Measurements from ENCODE around the gene CHRNA1. TPM values are rescaled to one million over a fixed set of nuclear protein-coding genes. Genes with fewer than 3 reads are reported as not detected.

The CHRNA1 gene
- total RNA-seq, 1 experiment from 2014 or later = not detected

DNA sequence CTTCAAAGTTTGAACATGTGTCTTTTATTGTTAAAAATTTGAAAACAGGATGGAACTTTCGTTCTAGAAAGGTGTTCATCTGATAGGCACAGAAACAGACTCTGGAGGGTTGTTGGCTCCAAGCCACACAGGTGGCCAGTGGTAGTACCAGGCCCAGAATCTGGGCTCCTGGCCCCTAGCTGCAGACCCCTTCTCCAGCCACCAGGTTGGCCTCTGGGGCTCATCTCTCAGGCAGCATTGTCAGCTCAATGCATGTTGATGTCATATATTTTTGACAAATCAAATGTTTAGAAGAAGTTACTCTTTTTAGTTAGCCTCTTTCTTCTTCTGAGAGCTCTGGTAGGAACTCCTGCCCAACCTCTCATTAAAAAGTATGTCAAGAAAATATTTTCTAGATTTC is 34.5 kb upstream of the CHRNA1 start:
- ATAC-seq (no peak), DNase-seq (ENCODE audit: low read depth, low spot score) (no peak)
- no TSS peak for BruUV-seq (replicated peaks)
- no peak overlapping the region for H2AFZ ChIP-seq (ENCODE audit: low read depth, low read length, poor library complexity, severe bottlenecking)
- no peaks in the 10 kb centered on the region for H4K20me1 ChIP-seq (ENCODE audit: insufficient read depth)
- TF ChIP-seq SP1 (IDR thresholded peaks at IDR 0.05; ENCODE audit: low read depth) (no peak), FOSL1 (IDR thresholded peaks at IDR 0.05; ENCODE audit: low read depth) (no peak), ZFX (IDR thresholded peaks at IDR 0.05) (no peak), ZNF274 (IDR thresholded peaks at IDR 0.05; ENCODE audit: low read depth, low read length) (no peak), CBX3 (IDR thresholded peaks at IDR 0.05; ENCODE audit: low read depth) (no peak), TCF7L2 (IDR thresholded peaks at IDR 0.05; ENCODE audit: borderline replicate concordance, extremely low read depth, insufficient read depth, insufficient read length) (no peak), ELF1 (IDR thresholded peaks at IDR 0.05; ENCODE audit: borderline replicate concordance, low read depth) (no peak), POLR2AphosphoS5 (IDR thresholded peaks at IDR 0.05; ENCODE audit: low read depth, low read length) (no peak), JUND (IDR thresholded peaks at IDR 0.05) (no peak), YY1 (IDR thresholded peaks at IDR 0.05; ENCODE audit: extremely low read depth, insufficient replicate concordance, low read depth, low read length) (no peak), EGR1 (IDR thresholded peaks at IDR 0.05; ENCODE audit: low read depth) (no peak), RAD21 (IDR thresholded peaks at IDR 0.05; ENCODE audit: low read depth) (no peak), SRF (IDR thresholded peaks at IDR 0.05; ENCODE audit: low read depth) (no peak), POLR2A (IDR thresholded peaks at IDR 0.05; ENCODE audit: borderline replicate concordance, extremely low read depth, insufficient read depth, insufficient read length) (no peak), CEBPB (IDR thresholded peaks at IDR 0.05; ENCODE audit: low read depth) (no peak), EZH2 (IDR thresholded peaks at IDR 0.05) (no peak), SIN3A (IDR thresholded peaks at IDR 0.05; ENCODE audit: low read depth) (no peak)
- TF ChIP-seq, protein P1, sequence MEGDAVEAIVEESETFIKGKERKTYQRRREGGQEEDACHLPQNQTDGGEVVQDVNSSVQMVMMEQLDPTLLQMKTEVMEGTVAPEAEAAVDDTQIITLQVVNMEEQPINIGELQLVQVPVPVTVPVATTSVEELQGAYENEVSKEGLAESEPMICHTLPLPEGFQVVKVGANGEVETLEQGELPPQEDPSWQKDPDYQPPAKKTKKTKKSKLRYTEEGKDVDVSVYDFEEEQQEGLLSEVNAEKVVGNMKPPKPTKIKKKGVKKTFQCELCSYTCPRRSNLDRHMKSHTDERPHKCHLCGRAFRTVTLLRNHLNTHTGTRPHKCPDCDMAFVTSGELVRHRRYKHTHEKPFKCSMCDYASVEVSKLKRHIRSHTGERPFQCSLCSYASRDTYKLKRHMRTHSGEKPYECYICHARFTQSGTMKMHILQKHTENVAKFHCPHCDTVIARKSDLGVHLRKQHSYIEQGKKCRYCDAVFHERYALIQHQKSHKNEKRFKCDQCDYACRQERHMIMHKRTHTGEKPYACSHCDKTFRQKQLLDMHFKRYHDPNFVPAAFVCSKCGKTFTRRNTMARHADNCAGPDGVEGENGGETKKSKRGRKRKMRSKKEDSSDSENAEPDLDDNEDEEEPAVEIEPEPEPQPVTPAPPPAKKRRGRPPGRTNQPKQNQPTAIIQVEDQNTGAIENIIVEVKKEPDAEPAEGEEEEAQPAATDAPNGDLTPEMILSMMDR (IDR thresholded peaks at IDR 0.05 in 2 of 3, conservative IDR thresholded peaks at IDR 0.05 in 1 of 3; ENCODE audit: borderline replicate concordance in 1 of 3, insufficient read depth in 1 of 3, low read depth in 2 of 3, low read length in 2 of 3) = no peak
- TF ChIP-seq, protein P2, sequence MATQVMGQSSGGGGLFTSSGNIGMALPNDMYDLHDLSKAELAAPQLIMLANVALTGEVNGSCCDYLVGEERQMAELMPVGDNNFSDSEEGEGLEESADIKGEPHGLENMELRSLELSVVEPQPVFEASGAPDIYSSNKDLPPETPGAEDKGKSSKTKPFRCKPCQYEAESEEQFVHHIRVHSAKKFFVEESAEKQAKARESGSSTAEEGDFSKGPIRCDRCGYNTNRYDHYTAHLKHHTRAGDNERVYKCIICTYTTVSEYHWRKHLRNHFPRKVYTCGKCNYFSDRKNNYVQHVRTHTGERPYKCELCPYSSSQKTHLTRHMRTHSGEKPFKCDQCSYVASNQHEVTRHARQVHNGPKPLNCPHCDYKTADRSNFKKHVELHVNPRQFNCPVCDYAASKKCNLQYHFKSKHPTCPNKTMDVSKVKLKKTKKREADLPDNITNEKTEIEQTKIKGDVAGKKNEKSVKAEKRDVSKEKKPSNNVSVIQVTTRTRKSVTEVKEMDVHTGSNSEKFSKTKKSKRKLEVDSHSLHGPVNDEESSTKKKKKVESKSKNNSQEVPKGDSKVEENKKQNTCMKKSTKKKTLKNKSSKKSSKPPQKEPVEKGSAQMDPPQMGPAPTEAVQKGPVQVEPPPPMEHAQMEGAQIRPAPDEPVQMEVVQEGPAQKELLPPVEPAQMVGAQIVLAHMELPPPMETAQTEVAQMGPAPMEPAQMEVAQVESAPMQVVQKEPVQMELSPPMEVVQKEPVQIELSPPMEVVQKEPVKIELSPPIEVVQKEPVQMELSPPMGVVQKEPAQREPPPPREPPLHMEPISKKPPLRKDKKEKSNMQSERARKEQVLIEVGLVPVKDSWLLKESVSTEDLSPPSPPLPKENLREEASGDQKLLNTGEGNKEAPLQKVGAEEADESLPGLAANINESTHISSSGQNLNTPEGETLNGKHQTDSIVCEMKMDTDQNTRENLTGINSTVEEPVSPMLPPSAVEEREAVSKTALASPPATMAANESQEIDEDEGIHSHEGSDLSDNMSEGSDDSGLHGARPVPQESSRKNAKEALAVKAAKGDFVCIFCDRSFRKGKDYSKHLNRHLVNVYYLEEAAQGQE (IDR thresholded peaks at IDR 0.05; ENCODE audit: low read depth) = no peak
- TF ChIP-seq, protein P3, sequence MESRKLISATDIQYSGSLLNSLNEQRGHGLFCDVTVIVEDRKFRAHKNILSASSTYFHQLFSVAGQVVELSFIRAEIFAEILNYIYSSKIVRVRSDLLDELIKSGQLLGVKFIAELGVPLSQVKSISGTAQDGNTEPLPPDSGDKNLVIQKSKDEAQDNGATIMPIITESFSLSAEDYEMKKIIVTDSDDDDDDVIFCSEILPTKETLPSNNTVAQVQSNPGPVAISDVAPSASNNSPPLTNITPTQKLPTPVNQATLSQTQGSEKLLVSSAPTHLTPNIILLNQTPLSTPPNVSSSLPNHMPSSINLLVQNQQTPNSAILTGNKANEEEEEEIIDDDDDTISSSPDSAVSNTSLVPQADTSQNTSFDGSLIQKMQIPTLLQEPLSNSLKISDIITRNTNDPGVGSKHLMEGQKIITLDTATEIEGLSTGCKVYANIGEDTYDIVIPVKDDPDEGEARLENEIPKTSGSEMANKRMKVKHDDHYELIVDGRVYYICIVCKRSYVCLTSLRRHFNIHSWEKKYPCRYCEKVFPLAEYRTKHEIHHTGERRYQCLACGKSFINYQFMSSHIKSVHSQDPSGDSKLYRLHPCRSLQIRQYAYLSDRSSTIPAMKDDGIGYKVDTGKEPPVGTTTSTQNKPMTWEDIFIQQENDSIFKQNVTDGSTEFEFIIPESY (IDR thresholded peaks at IDR 0.05; ENCODE audit: extremely low read depth, insufficient replicate concordance, low read length) = no peak
- ChIA-PET CTCF (no interaction called here), RAD21 (ENCODE audit: low non-redundant PET in 1 of 2, low total read pairs in 2 of 2, uncharacterized antibody in 2 of 2, unreplicated experiment in 2 of 2) (no interaction called here), POLR2A (no interaction called here)
- H3K4me1 ChIP-seq (ENCODE audit: control insufficient read depth in 1 of 2, insufficient read depth in 2 of 2, low read length in 2 of 2) = no peaks in the 10 kb centered on the region
- no peaks in the 10 kb centered on the region for H3K27me3 ChIP-seq (ENCODE audit: insufficient read depth, low read length)
- no peak overlapping the region for H3K9ac ChIP-seq (ENCODE audit: low read length)
- H3K9me2 ChIP-seq (ENCODE audit: insufficient read depth) = no peaks in the 10 kb centered on the region
- no peak overlapping the region for H3K27ac ChIP-seq (ENCODE audit: low read depth, low read length)
- no peaks in the 10 kb centered on the region for H3K9me3 ChIP-seq (ENCODE audit: control insufficient read depth in 1 of 2, insufficient read depth in 1 of 2, low read depth in 1 of 2, low read length in 2 of 2)
- H3K79me2 ChIP-seq (ENCODE audit: insufficient read depth, low read length) = no peaks in the 10 kb centered on the region
- H3K4me2 ChIP-seq (ENCODE audit: low read length) = no peak overlapping the region
- intact Hi-C loops (cut with micrococcal nuclease) = no loop called here
- no peaks in the 10 kb centered on the region for H3K36me3 ChIP-seq (ENCODE audit: control insufficient read depth in 1 of 2, insufficient read depth in 2 of 2, low read length in 2 of 2)
- H3K4me3 ChIP-seq (replicated peaks in 1 of 2; ENCODE audit: low read depth in 1 of 2, low read length in 2 of 2) = no peak overlapping the region
